Measurements from ENCODE around the gene ADAMTS10. TPM values are rescaled to one million over a fixed set of nuclear protein-coding genes. Genes with fewer than 3 reads are reported as not detected.
A peak's percentile ranks its signal among the peaks of the same experiment; 100 is the strongest.

Gene ADAMTS10
- total and polyA plus RNA-seq, 2 of the 13 experiments (the other 11 are each of a cell fraction or from before 2014, with no cell fraction given), result 0.49 to 1.7 TPM

DNA sequence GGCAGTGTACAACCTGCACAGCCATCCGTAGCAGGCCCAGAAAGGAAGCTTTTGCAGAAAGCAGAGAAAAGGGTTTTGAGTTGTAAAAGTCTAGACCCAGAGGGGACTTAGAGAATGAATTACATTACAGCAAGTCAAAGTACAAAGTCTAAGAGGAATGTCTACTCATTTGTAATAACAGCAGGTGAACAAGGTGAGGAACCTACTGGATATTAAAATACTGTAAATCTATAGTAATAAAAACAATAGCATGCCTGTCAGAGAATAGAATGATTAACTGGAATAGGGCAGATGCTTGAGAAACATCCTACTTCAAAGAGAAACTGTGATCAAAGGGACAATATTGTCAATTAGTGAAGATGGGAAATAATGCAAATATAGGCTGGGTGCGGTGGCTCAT, 78.3 kb downstream of the ADAMTS10 start (continued):
- TF ChIP-seq, protein P1, sequence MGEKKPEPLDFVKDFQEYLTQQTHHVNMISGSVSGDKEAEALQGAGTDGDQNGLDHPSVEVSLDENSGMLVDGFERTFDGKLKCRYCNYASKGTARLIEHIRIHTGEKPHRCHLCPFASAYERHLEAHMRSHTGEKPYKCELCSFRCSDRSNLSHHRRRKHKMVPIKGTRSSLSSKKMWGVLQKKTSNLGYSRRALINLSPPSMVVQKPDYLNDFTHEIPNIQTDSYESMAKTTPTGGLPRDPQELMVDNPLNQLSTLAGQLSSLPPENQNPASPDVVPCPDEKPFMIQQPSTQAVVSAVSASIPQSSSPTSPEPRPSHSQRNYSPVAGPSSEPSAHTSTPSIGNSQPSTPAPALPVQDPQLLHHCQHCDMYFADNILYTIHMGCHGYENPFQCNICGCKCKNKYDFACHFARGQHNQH (CRISPR knock-in tag; IDR thresholded peaks at IDR 0.05), result 0 out of 2 replicates have a peak, but pooled peaks have one; percentile 26
- TF ChIP-seq BHLHE40 (IDR thresholded peaks at IDR 0.05; ENCODE audit: low read length), result no peak
- TF ChIP-seq, protein P2, sequence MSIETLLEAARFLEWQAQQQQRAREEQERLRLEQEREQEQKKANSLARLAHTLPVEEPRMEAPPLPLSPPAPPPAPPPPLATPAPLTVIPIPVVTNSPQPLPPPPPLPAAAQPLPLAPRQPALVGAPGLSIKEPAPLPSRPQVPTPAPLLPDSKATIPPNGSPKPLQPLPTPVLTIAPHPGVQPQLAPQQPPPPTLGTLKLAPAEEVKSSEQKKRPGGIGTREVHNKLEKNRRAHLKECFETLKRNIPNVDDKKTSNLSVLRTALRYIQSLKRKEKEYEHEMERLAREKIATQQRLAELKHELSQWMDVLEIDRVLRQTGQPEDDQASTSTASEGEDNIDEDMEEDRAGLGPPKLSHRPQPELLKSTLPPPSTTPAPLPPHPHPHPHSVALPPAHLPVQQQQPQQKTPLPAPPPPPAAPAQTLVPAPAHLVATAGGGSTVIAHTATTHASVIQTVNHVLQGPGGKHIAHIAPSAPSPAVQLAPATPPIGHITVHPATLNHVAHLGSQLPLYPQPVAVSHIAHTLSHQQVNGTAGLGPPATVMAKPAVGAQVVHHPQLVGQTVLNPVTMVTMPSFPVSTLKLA (IDR thresholded peaks at IDR 0.05), result no peak
- 0 out of 2 replicates have a peak, but pooled peaks have one; percentile 8 for TF ChIP-seq TCF7 (IDR thresholded peaks at IDR 0.05; ENCODE audit: low read depth)
- no peak for TF ChIP-seq MYNN (CRISPR knock-in tag; IDR thresholded peaks at IDR 0.05; ENCODE audit: low read depth)
- TF ChIP-seq SPEN (CRISPR knock-in tag; IDR thresholded peaks at IDR 0.05; ENCODE audit: low read depth), result no peak

DNA sequence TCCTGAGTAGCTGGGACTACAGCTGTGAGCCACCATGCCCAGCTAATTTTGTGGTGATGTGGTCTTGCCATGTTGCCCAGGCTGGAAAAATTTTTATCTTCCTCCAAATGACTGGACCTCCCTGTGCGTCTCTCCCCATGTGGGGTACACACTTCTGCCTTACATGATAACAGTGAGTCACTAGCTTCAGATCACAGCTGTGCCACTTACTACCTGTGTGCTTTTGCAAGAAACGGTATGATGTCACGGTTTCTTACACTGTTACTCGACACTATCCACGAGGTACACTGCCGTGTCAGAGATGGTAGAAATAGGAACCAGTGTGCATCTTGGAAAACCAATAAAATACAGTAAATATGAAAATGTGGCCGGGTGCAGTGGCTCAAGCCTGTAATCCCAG, 79.0 kb downstream of the ADAMTS10 start:
- Histone ChIP-seq H3K4me1 (ENCODE audit: insufficient read depth, low read length) (peaks cover 31% of the 10 kb centered on the region), H3K9me3 (ENCODE audit: low read length) (no peaks in the 10 kb centered on the region), H3K79me2 (ENCODE audit: insufficient read depth, low read length) (no peaks in the 10 kb centered on the region), H4K20me1 (ENCODE audit: insufficient read depth, low read length) (peaks cover 2% of the 10 kb centered on the region; the same call in 1 of the 2 replicates), H2AFZ (ENCODE audit: low read length) (no peak overlapping the region), H3K9ac (ENCODE audit: insufficient read depth, low read depth, low read length) (no peak overlapping the region), H3K4me2 (ENCODE audit: low read depth, low read length) (no peak overlapping the region), H3K27ac (ENCODE audit: extremely low read length, insufficient read depth, low read length) (no peak overlapping the region), H3K36me3 (replicated peaks in 1 of 2; ENCODE audit: control insufficient read depth in 1 of 2, insufficient read depth in 2 of 2, low read length in 2 of 2) (no peaks in the 10 kb centered on the region), H3K27me3 (ENCODE audit: control insufficient read depth in 1 of 2, insufficient read depth in 2 of 2, low read length in 2 of 2) (no peaks in the 10 kb centered on the region), H3K4me3 (replicated peaks in 1 of 3; ENCODE audit: insufficient read depth in 1 of 3, low read depth in 2 of 3, low read length in 3 of 3) (no peak overlapping the region)
- ATAC-seq, result no peak
- ChIA-PET POLR2A (interaction anchor here (0.6 to 1.1 kb wide), 2 partner anchors 18 to 94 kb away, joined by 3 read pairs; partner anchors contain the start of gene ZNF414), CTCF (ENCODE audit: low intra/inter-chr PET ratio, low total read pairs) (no interaction called here)
- no peak for TF ChIP-seq ZNF605 (CRISPR knock-in tag; IDR thresholded peaks at IDR 0.05)
- peak; percentile 55 for TF ChIP-seq CREB1 (IDR thresholded peaks at IDR 0.05)
- TF ChIP-seq CREB1 (CRISPR knock-in tag; IDR thresholded peaks at IDR 0.05), result no peak
- no peak for DNase-seq (ENCODE audit: low spot score)
- 86% methylated on average over 7 of the region's 7 CpGs for WGBS (ENCODE audit: low lambda C conversion rate)
- no peak for FAIRE-seq
- BruUV-seq (replicated peaks), result no TSS peak
- intact Hi-C loops (cut with micrococcal nuclease; ENCODE audit: unreplicated experiment), result no loop called here
- in situ Hi-C loops (cut with HindIII; ENCODE audit: extremely low pct_ligation_motif_present, low pct_unique_long_range_greater_than_20kb), result no loop called here

Other genes with a start within 250 kb of the ADAMTS10 start
- 0.20 and 0.80 TPM in 2 replicates for gene ANGPTL4, start 246.6 kb downstream of the ADAMTS10 start, total RNA-seq (2016; rRNA removed; fragmentation: Illumina TruSeq; extraction: Trizol)
- 21.7 and 39.9 TPM in 2 replicates for gene ANGPTL4, start 246.6 kb downstream of the ADAMTS10 start, polyA plus RNA-seq (2011; rRNA removed)
- gene RAB11B, start 220.4 kb downstream of the ADAMTS10 start, total RNA-seq (2016; rRNA removed; fragmentation: Illumina TruSeq; extraction: Trizol), result 6.0 and 11.5 TPM in 2 replicates
- 28.4 and 39.6 TPM in 2 replicates for gene RAB11B, start 220.4 kb downstream of the ADAMTS10 start, polyA plus RNA-seq (2011; rRNA removed)
- 10.6 and 12.7 TPM in 2 replicates for gene MARCHF2, start 197.4 kb downstream of the ADAMTS10 start, total RNA-seq (2016; rRNA removed; fragmentation: Illumina TruSeq; extraction: Trizol)
- gene MARCHF2, start 197.4 kb downstream of the ADAMTS10 start, polyA plus RNA-seq (2011; rRNA removed), result 13.0 and 17.0 TPM in 2 replicates
- gene HNRNPM, start 165.7 kb downstream of the ADAMTS10 start, total RNA-seq (2016; rRNA removed; fragmentation: Illumina TruSeq; extraction: Trizol), result 102 and 144 TPM in 2 replicates
- 53.7 and 56.7 TPM in 2 replicates for gene HNRNPM, start 165.7 kb downstream of the ADAMTS10 start, polyA plus RNA-seq (2011; rRNA removed)
- gene PRAM1, start 108.1 kb downstream of the ADAMTS10 start, total RNA-seq (2016; rRNA removed; fragmentation: Illumina TruSeq; extraction: Trizol), result not detected in 2 replicates
- gene PRAM1, start 108.1 kb downstream of the ADAMTS10 start, polyA plus RNA-seq (2011; rRNA removed), result 0.03 TPM in 1 of 2 replicates, not detected in the other
- gene ZNF414, start 96.5 kb downstream of the ADAMTS10 start, total RNA-seq (2016; rRNA removed; fragmentation: Illumina TruSeq; extraction: Trizol), result 1.4 and 2.5 TPM in 2 replicates
- 2.8 and 4.0 TPM in 2 replicates for gene ZNF414, start 96.5 kb downstream of the ADAMTS10 start, polyA plus RNA-seq (2011; rRNA removed)
- gene MYO1F, start 33.3 kb downstream of the ADAMTS10 start, total RNA-seq (2016; rRNA removed; fragmentation: Illumina TruSeq; extraction: Trizol), result 0.09 and 0.13 TPM in 2 replicates
- gene MYO1F, start 33.3 kb downstream of the ADAMTS10 start, polyA plus RNA-seq (2011; rRNA removed), result 0.13 and 0.34 TPM in 2 replicates
- gene NFILZ, start 19.9 kb upstream of the ADAMTS10 start, total RNA-seq (2016; rRNA removed; fragmentation: Illumina TruSeq; extraction: Trizol), result not detected in 2 replicates
- gene NFILZ, start 19.9 kb upstream of the ADAMTS10 start, polyA plus RNA-seq (2011; rRNA removed), result not detected in 2 replicates
- not detected in 2 replicates for gene ACTL9, start 88.1 kb upstream of the ADAMTS10 start, total RNA-seq (2016; rRNA removed; fragmentation: Illumina TruSeq; extraction: Trizol)
- not detected in 2 replicates for gene ACTL9, start 88.1 kb upstream of the ADAMTS10 start, polyA plus RNA-seq (2011; rRNA removed)
- not detected in 2 replicates for gene OR2Z1, start 110.9 kb upstream of the ADAMTS10 start, total RNA-seq (2016; rRNA removed; fragmentation: Illumina TruSeq; extraction: Trizol)
- gene OR2Z1, start 110.9 kb upstream of the ADAMTS10 start, polyA plus RNA-seq (2011; rRNA removed), result not detected in 2 replicates
- gene ZNF558, start 221.6 kb upstream of the ADAMTS10 start, total RNA-seq (2016; rRNA removed; fragmentation: Illumina TruSeq; extraction: Trizol), result 7.9 and 9.5 TPM in 2 replicates
- 10.8 and 13.0 TPM in 2 replicates for gene ZNF558, start 221.6 kb upstream of the ADAMTS10 start, polyA plus RNA-seq (2011; rRNA removed)
- gene MBD3L1, start 221.7 kb upstream of the ADAMTS10 start, total RNA-seq (2016; rRNA removed; fragmentation: Illumina TruSeq; extraction: Trizol), result not detected in 2 replicates
- gene MBD3L1, start 221.7 kb upstream of the ADAMTS10 start, polyA plus RNA-seq (2011; rRNA removed), result not detected in 2 replicates

Measured in HepG2 (cell line).